NB4 (cell line): Measurements from ENCODE around the gene PLPPR5.

ENCODE experiments used
- TF ChIP-seq, protein P1 (sequence below): IDR thresholded peaks from one replicate; pipeline ENCODE4 v1.5.1; 2012; ENCODE audit warnings: low read depth, low read length
- TF ChIP-seq, protein P2 (sequence below): IDR thresholded peaks from 2 replicates; pipeline ENCODE4 v1.6.1; 2011; ENCODE audit warnings: low read depth, low read length

DNA sequence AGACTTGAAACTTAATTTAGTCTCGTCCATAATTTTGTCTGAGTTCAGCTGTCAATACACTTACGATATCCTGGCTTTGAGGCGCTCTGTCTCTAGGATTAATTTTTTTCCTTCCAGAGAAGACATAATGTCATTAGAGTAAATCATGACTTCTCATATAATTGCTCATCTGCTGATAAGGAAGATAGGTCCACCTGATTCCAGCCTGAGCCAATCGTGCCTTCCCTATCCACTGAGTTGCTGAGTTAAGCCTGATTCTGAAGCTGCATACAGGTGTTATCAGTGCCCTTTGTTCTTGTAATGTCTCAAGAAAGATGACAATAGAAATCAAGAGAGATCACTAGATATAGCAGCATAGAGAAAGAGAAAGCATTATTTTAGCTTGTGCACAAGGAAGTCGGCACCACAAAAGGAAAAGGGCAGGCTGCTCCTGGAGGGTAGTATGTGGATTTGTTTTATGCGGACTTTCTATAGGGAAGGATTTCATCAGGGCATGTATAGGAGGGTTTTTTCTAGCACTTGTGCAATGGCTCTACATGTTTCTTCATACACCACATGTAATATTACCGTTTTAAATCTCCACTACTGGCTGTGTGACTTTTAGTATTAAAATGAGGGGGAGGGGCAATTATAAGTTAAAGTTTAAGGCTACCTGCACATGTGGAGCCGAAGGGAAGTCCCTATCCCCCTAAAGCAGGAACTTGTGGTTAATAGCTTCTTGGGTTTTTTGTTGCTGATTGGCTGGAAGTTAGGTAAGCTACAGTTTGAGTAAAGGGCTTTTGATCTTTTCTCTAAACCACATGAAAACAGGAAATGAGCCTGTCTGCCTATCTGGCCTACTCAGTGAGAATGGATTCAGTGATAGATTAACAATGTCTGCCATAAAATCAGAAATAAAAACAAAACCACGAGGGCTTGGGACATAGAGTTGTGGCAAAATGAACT is 133.4 kb downstream of the PLPPR5 start:
- TF ChIP-seq, protein P1, sequence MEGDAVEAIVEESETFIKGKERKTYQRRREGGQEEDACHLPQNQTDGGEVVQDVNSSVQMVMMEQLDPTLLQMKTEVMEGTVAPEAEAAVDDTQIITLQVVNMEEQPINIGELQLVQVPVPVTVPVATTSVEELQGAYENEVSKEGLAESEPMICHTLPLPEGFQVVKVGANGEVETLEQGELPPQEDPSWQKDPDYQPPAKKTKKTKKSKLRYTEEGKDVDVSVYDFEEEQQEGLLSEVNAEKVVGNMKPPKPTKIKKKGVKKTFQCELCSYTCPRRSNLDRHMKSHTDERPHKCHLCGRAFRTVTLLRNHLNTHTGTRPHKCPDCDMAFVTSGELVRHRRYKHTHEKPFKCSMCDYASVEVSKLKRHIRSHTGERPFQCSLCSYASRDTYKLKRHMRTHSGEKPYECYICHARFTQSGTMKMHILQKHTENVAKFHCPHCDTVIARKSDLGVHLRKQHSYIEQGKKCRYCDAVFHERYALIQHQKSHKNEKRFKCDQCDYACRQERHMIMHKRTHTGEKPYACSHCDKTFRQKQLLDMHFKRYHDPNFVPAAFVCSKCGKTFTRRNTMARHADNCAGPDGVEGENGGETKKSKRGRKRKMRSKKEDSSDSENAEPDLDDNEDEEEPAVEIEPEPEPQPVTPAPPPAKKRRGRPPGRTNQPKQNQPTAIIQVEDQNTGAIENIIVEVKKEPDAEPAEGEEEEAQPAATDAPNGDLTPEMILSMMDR = no peak
- TF ChIP-seq, protein P2, sequence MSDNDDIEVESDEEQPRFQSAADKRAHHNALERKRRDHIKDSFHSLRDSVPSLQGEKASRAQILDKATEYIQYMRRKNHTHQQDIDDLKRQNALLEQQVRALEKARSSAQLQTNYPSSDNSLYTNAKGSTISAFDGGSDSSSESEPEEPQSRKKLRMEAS = peak; percentile 26; the same call in 1 of the 2 replicates
